Activated T-helper 2 cell treated with anti-CD3 and anti-CD28 coated beads, Interferon-gamma antibody, Interleukin-2, Interleukin-4, amounts not matched to agents 10 μg/mL and 5 μg/mL and 100 μg/mL, durations not matched to agents 14 hours and 24 hours and 36 hours (primary cell): ENCODE measurements around the gene GMCL1. TPM values are rescaled to one million over a fixed set of nuclear protein-coding genes. Genes with fewer than 3 reads are reported as not detected.
"Not testable (repeated sequence)": the region's sequence is repeated elsewhere in the genome, so short reads cannot be mapped to it uniquely, and the experiment has no call there.

Experiments
- DNase-seq: peaks from one replicate; pipeline ENCODE4 v3.0.0; 2021; ENCODE audit warnings: low spot score
- H3K27ac Mint-ChIP-seq: one replicate; pipeline ENCODE4 v1.8.0; 2021; ENCODE audit warnings: mixed read lengths
- H3K27me3 Mint-ChIP-seq: one replicate; pipeline ENCODE4 v1.8.0; 2021; ENCODE audit warnings: low read depth, mixed read lengths
- H3K36me3 Mint-ChIP-seq: one replicate; pipeline ENCODE4 v1.8.0; 2021; ENCODE audit warnings: low read depth, mixed read lengths
- H3K4me1 Mint-ChIP-seq: one replicate; pipeline ENCODE4 v1.8.0; 2021; ENCODE audit warnings: low read depth, mixed read lengths
- H3K4me3 Mint-ChIP-seq: one replicate; pipeline ENCODE4 v1.8.0; 2021; ENCODE audit warnings: low read depth, mild to moderate bottlenecking, moderate library complexity, mixed read lengths
- H3K9me3 Mint-ChIP-seq: one replicate; pipeline ENCODE4 v1.8.0; 2021; ENCODE audit warnings: mixed read lengths
- intact Hi-C: fragments of 100-400 bp; cut with micrococcal nuclease; formaldehyde crosslinking; loops from one replicate; pipeline ENCODE4 v1.15.1; 2023
- total RNA-seq: library from RNA; stranded (reverse); gene quantifications from 2 replicates; pipeline ENCODE4 v1.2.3, GENCODE V29; 2022

The GMCL1 gene
- total RNA-seq, 1 donor from 2014 or later = 29.2 TPM

DNA sequence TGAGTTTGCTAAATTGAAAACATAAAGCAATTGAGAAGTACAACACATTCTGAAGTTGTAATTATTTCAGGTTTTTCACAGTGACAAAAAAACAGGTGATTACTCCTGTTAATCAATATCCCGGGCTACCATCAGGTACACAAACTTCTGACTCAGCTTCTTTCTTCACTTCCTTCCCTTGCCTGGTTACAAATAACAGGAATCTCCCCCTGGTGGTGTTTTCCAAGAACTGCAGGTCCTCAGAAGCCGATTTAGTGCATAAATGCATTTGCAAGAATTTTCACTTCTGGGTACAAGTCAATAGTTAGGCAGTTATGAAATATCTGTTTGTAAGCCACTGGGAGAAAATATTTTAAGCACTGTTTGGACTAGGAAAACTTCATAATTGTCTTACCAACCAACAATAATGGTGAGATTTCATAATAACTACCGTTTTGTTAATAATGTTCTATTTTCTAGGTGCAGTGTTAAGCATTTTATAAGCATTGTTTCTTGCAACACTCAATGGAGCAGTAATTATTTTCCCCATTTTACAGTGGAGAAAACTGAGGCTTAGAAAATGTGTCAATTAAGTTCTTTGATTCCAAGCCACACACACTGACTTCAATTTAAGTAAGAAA, 12.4 kb upstream of the GMCL1 start:
- H3K27me3 Mint-ChIP-seq = no peaks in the 10 kb centered on the region
- no peak overlapping the region for H3K4me3 Mint-ChIP-seq
- DNase-seq = peak; percentile 66
- no peak overlapping the region for H3K27ac Mint-ChIP-seq
- intact Hi-C loops = loop anchor here (1.0 kb wide), 2 partner anchors 75 to 93 kb away; partner anchors contain the start of gene ANXA4
- peaks cover 11% of the 10 kb centered on the region for H3K4me1 Mint-ChIP-seq
- H3K36me3 Mint-ChIP-seq = peaks cover 44% of the 10 kb centered on the region
- H3K9me3 Mint-ChIP-seq = no peaks in the 10 kb centered on the region

GRCh38 chr2:69817729-69818501, 11.5 kb upstream of the GMCL1 start:
- H3K27ac Mint-ChIP-seq = no peak overlapping the region
- peaks cover 36% of the 10 kb centered on the region for H3K36me3 Mint-ChIP-seq
- intact Hi-C loops = loop anchor here (1.0 kb wide), 2 partner anchors 76 to 94 kb away; partner anchors contain the start of gene ANXA4
- DNase-seq = no peak
- H3K4me1 Mint-ChIP-seq = peaks cover 11% of the 10 kb centered on the region
- H3K4me3 Mint-ChIP-seq = no peak overlapping the region
- H3K27me3 Mint-ChIP-seq = no peaks in the 10 kb centered on the region
- no peaks in the 10 kb centered on the region for H3K9me3 Mint-ChIP-seq

DNA sequence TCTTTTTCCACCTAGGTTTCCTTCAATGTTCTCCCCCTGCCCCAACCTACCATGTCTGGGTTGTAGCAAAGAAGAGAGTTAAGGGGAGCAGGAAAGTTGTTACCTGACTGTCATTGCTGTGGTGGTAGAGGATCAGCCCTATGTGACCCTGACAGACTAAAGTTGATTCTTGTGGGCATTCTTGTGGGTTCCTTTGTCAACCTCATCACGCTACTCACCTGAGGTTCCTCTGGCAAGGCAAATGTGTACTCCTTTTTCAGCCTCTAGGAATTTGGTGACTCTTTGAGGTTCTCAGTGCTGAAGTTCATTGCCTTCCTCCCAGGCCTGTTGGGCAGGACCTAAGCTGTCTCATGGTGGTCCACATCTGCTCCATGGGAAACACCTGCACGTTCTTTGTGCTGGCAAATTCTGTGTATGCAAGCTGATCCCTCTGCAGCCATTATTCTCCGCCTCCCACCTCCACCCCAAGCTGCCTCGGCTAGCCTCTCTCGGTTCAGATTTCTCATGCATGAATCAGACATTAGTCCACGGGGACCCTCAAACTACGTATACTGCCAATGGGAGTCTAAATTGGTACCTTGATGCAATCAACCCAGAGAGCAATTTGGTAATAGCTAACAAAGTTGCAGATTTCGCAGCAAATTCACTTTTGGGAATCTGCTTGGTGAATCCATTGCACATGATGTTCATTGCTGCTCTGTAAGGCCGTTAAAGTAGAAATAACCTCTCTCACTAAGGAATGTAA, 1.5 kb upstream of the GMCL1 start:
- peaks cover 25% of the 10 kb centered on the region for H3K36me3 Mint-ChIP-seq
- DNase-seq = no peak
- H3K4me3 Mint-ChIP-seq = peak overlapping the region; percentile 84
- H3K27me3 Mint-ChIP-seq = no peaks in the 10 kb centered on the region
- H3K4me1 Mint-ChIP-seq = peaks cover 30% of the 10 kb centered on the region
- no peaks in the 10 kb centered on the region for H3K9me3 Mint-ChIP-seq
- intact Hi-C loops = loop anchor here (2.0 to 5.0 kb wide), 2 partner anchors 53 to 391 kb away; partner anchors contain the start of gene NFU1
- H3K27ac Mint-ChIP-seq = peak overlapping the region; percentile 93

DNA sequence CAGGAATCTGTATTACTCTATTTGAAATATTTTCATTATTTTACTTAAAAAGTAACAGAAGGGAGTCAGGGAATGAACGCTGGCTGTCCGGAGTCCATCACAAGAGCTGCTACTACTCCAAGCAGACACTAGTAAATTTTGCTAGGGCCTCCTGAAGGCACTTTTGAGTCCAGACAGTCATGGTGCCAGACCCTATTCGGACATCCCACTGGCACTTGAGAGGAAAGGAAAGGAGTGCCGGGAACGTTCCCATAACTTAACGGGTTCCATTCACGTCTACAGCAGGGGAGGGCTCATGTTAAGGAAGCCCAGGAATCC, 563 bp upstream of the GMCL1 start:
- DNase-seq = no peak
- Mint-ChIP-seq H3K27me3 (no peaks in the 10 kb centered on the region), H3K4me3 (peak overlapping the region; percentile 84), H3K4me1 (peaks cover 37% of the 10 kb centered on the region), H3K27ac (peak overlapping the region; percentile 93), H3K9me3 (no peaks in the 10 kb centered on the region), H3K36me3 (peaks cover 33% of the 10 kb centered on the region)
- intact Hi-C loops = loop anchor here (1.0 to 5.0 kb wide), 3 partner anchors 54 to 392 kb away; partner anchors contain the start of gene NFU1

DNA sequence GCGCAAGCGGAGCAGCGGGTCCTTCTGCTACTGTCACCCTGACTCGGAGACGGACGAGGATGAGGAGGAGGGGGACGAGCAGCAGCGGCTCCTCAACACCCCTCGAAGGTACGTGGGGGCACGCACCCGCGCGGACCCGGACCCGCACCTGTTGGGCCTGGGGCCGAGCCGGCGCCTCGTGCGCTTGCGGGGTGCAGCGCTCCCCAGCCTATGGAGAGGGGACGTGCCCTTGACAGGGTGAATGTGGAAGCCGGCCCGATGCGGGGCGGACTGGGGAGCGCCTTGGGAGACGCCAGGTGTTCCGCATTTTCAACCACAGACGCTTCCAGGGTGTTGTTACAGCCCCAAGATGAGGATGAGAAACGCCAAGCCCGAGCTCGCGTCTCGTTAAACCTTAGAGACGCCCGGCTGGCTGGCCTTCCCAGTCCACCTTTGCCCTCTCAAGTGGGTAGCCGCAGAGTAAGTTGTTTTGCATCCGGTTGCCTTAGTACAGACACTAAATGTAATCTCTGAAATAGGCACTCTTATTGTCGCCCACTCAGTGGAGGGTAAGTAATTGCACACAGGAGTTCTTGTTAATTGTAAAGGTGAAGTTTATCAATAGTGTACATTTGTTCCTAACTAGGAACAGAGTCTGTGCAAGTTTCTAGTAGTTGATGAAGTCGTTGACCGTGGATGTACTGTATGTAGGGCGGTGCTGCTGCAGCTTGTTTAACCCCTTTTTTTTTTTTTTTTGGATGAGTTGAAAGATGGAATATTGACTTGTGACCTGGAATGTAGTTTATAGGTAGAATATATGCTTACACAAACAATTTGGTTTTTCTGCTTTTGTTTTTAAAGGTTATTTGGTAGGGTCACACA, 815 bp downstream of the GMCL1 start:
- no peaks in the 10 kb centered on the region for H3K9me3 Mint-ChIP-seq
- peaks cover 44% of the 10 kb centered on the region for H3K36me3 Mint-ChIP-seq
- intact Hi-C loops = loop anchor here (5.0 kb wide), 1 partner anchor 57 kb away; no protein-coding TSS in a partner anchor
- no peaks in the 10 kb centered on the region for H3K27me3 Mint-ChIP-seq
- H3K4me3 Mint-ChIP-seq = peak overlapping the region; percentile 84
- H3K27ac Mint-ChIP-seq = peak overlapping the region; percentile 48
- H3K4me1 Mint-ChIP-seq = peaks cover 49% of the 10 kb centered on the region
- peak; percentile 47 for DNase-seq

GRCh38 chr2:69830906-69831241, 1.4 kb downstream of the GMCL1 start:
- DNase-seq, H3K9me3 Mint-ChIP-seq, H3K27me3 Mint-ChIP-seq, H3K27ac Mint-ChIP-seq: not testable (repeated sequence)
- peaks cover 55% of the 10 kb centered on the region for H3K4me1 Mint-ChIP-seq
- intact Hi-C loops = loop anchor here (5.0 kb wide), 1 partner anchor 56 kb away; no protein-coding TSS in a partner anchor
- peak overlapping the region; percentile 84 for H3K4me3 Mint-ChIP-seq
- H3K36me3 Mint-ChIP-seq = peaks cover 46% of the 10 kb centered on the region

- Mint-ChIP-seq H3K4me3 (peak overlapping the region; percentile 62), H3K36me3 (peaks cover 51% of the 10 kb centered on the region), H3K27me3 (no peaks in the 10 kb centered on the region), H3K27ac (no peak overlapping the region), H3K4me1 (peaks cover 61% of the 10 kb centered on the region), H3K9me3 (no peaks in the 10 kb centered on the region)
- no peak for DNase-seq
- intact Hi-C loops = loop anchor here (5.0 kb wide), 1 partner anchor 56 kb away; no protein-coding TSS in a partner anchor
Observed at GRCh38 chr2:69831354-69831905, 2.0 kb downstream of the GMCL1 start.

DNA sequence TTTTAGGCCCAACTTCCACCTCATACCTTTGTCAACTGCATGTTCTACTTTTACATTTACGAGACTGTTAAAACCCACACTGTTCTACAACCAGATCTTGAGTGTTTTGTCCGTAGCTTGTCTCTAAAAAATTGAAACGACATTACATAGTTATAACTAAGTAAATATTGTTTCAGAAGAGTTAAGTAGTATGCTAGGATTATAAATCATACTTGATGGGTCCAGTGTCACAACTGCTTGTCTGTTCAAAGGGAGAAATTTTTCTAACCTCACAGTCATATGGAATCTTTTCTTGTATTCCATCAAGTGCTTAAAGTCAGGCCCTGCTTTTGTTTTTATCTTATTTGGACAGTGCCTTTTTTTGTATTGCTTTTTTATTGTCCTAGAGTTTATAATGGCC, 4.3 kb downstream of the GMCL1 start:
- Mint-ChIP-seq H3K27me3 (no peaks in the 10 kb centered on the region), H3K9me3 (no peaks in the 10 kb centered on the region), H3K27ac (no peak overlapping the region), H3K4me3 (no peak overlapping the region), H3K4me1 (peaks cover 52% of the 10 kb centered on the region), H3K36me3 (peaks cover 56% of the 10 kb centered on the region)
- no peak for DNase-seq
- intact Hi-C loops = loop anchor here (5.0 kb wide), 1 partner anchor 54 kb away; no protein-coding TSS in a partner anchor

DNA sequence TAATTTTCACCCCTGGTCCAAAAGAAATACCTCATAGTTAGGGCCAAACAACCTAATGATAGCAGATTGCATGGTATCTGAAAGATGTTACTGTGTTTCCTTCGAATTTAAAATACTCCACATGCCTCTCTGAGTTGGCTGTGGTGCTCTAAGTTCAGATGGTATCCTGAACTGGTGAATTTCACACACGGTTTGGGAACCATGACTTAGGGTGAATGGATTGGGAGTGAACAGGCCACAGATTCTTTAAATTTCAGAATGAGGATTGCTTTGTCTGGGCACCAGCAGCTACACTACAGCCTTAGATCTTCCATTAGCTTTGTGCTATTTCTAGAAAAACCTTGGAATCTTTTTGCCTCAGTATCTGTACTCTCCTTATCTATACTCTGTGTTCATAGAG, 6.2 kb downstream of the GMCL1 start:
- H3K27ac Mint-ChIP-seq = no peak overlapping the region
- peaks cover 65% of the 10 kb centered on the region for H3K36me3 Mint-ChIP-seq
- no peaks in the 10 kb centered on the region for H3K9me3 Mint-ChIP-seq
- no peak overlapping the region for H3K4me3 Mint-ChIP-seq
- intact Hi-C loops = no loop called here
- peaks cover 49% of the 10 kb centered on the region for H3K4me1 Mint-ChIP-seq
- DNase-seq = no peak
- H3K27me3 Mint-ChIP-seq = no peaks in the 10 kb centered on the region

GRCh38 chr2:69836316-69836715, 6.9 kb downstream of the GMCL1 start:
- DNase-seq = no peak
- intact Hi-C loops = no loop called here
- H3K27ac Mint-ChIP-seq = no peak overlapping the region
- H3K36me3 Mint-ChIP-seq = peaks cover 64% of the 10 kb centered on the region
- H3K4me1 Mint-ChIP-seq = peaks cover 49% of the 10 kb centered on the region
- no peak overlapping the region for H3K4me3 Mint-ChIP-seq
- no peaks in the 10 kb centered on the region for H3K27me3 Mint-ChIP-seq
- no peaks in the 10 kb centered on the region for H3K9me3 Mint-ChIP-seq

DNA sequence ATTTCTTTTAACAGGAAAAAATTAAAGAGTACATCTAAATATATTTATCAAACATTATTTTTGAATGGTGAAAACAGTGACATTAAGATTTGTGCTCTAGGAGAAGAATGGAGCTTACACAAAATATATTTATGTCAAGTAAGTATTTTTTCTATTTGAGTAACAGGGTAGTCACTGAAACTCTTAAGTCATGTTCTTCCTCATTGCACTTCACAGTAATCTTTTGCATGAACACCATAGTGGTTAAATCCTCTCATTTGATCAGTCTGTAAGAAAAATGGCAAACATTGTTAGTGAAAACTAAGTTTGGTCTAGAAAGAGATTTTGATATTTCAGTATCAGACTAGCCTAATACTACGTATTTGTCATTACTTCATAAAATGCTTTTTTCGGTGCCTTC, 8.1 kb downstream of the GMCL1 start:
- intact Hi-C loops = no loop called here

GRCh38 chr2:69843993-69844392, 14.5 kb downstream of the GMCL1 start:
- no peaks in the 10 kb centered on the region for H3K9me3 Mint-ChIP-seq
- no peak overlapping the region for H3K27ac Mint-ChIP-seq
- intact Hi-C loops = no loop called here
- peaks cover 9% of the 10 kb centered on the region for H3K4me1 Mint-ChIP-seq
- no peaks in the 10 kb centered on the region for H3K27me3 Mint-ChIP-seq
- DNase-seq = no peak
- peaks cover 59% of the 10 kb centered on the region for H3K36me3 Mint-ChIP-seq
- no peak overlapping the region for H3K4me3 Mint-ChIP-seq

More for the DNA sequence above, 8.1 kb downstream of the GMCL1 start:
- no peak for DNase-seq
- Mint-ChIP-seq H3K27ac (no peak overlapping the region), H3K9me3 (no peaks in the 10 kb centered on the region), H3K4me3 (no peak overlapping the region), H3K36me3 (peaks cover 62% of the 10 kb centered on the region), H3K27me3 (no peaks in the 10 kb centered on the region), H3K4me1 (peaks cover 41% of the 10 kb centered on the region)
